ENCODE data around the gene CCDC117. TPM values are rescaled to one million over a fixed set of nuclear protein-coding genes. Genes with fewer than 3 reads are reported as not detected.
"Not testable (repeated sequence)": the region's sequence is repeated elsewhere in the genome, so short reads cannot be mapped to it uniquely, and the experiment has no call there.

CCDC117 gene
- total and polyA plus RNA-seq, 2 donors (not counting 1 experiment from before 2014, with no cell fraction given), result 12.4 to 16.7 TPM

GRCh38 chr22:28761449-28761755, 11.1 kb upstream of the CCDC117 start:
- TF ChIP-seq, protein P1, sequence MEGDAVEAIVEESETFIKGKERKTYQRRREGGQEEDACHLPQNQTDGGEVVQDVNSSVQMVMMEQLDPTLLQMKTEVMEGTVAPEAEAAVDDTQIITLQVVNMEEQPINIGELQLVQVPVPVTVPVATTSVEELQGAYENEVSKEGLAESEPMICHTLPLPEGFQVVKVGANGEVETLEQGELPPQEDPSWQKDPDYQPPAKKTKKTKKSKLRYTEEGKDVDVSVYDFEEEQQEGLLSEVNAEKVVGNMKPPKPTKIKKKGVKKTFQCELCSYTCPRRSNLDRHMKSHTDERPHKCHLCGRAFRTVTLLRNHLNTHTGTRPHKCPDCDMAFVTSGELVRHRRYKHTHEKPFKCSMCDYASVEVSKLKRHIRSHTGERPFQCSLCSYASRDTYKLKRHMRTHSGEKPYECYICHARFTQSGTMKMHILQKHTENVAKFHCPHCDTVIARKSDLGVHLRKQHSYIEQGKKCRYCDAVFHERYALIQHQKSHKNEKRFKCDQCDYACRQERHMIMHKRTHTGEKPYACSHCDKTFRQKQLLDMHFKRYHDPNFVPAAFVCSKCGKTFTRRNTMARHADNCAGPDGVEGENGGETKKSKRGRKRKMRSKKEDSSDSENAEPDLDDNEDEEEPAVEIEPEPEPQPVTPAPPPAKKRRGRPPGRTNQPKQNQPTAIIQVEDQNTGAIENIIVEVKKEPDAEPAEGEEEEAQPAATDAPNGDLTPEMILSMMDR (conservative IDR thresholded peaks at IDR 0.05 in 1 of 2, IDR thresholded peaks at IDR 0.05 in 1 of 2; ENCODE audit: low read depth in 1 of 2, low read length in 2 of 2), result no peak
- TF ChIP-seq EZH2 (IDR thresholded peaks at IDR 0.05; ENCODE audit: low read length, missing control alignments), result no peak
- Histone ChIP-seq H3K4me1 (ENCODE audit: control insufficient read depth, extremely low read depth, insufficient read depth, low read length) (no peaks in the 10 kb centered on the region), H3K27me3 (ENCODE audit: control insufficient read depth, insufficient read depth, low read length) (no peaks in the 10 kb centered on the region), H3K9me3 (ENCODE audit: control insufficient read depth, insufficient read depth, low read depth, low read length) (no peaks in the 10 kb centered on the region), H3K4me2 (ENCODE audit: extremely low read depth, insufficient read depth, low read length) (no peak overlapping the region), H3K27ac (ENCODE audit: insufficient read depth, low read length) (no peak overlapping the region), H3K36me3 (ENCODE audit: control insufficient read depth, insufficient read depth, low read length) (no peaks in the 10 kb centered on the region), H4K20me1 (ENCODE audit: control insufficient read depth, extremely low read depth, insufficient read depth, low read length) (no peaks in the 10 kb centered on the region), H2AFZ (ENCODE audit: low read length) (no peak overlapping the region), H3K4me3 (replicated peaks in 1 of 4; ENCODE audit: control extremely low read depth in 1 of 4, insufficient read depth in 1 of 4, low read depth in 3 of 4, low read length in 4 of 4) (no peak overlapping the region), H3K79me2 (ENCODE audit: control insufficient read depth, insufficient read depth, low read length) (no peaks in the 10 kb centered on the region), H3K9ac (ENCODE audit: insufficient read depth, low read length) (no peak overlapping the region)
- no peak for DNase-seq (ENCODE audit: low read depth in 2 of 2)

- H3K36me3 ChIP-seq (ENCODE audit: control insufficient read depth, insufficient read depth, low read length); H3K79me2 ChIP-seq (ENCODE audit: control insufficient read depth, insufficient read depth, low read length); H4K20me1 ChIP-seq (ENCODE audit: control insufficient read depth, extremely low read depth, insufficient read depth, low read length); H3K4me1 ChIP-seq (ENCODE audit: control insufficient read depth, extremely low read depth, insufficient read depth, low read length); H3K4me3 ChIP-seq (replicated peaks in 1 of 4; ENCODE audit: control extremely low read depth in 1 of 4, insufficient read depth in 1 of 4, low read depth in 3 of 4, low read length in 4 of 4); H3K27me3 ChIP-seq (ENCODE audit: control insufficient read depth, insufficient read depth, low read length); H3K9ac ChIP-seq (ENCODE audit: insufficient read depth, low read length); H3K27ac ChIP-seq (ENCODE audit: insufficient read depth, low read length); H3K4me2 ChIP-seq (ENCODE audit: extremely low read depth, insufficient read depth, low read length); H3K9me3 ChIP-seq (ENCODE audit: control insufficient read depth, insufficient read depth, low read depth, low read length); H2AFZ ChIP-seq (ENCODE audit: low read length); DNase-seq (ENCODE audit: low read depth in 2 of 2): not testable (repeated sequence)
Observed at GRCh38 chr22:28762000-28762399, 10.5 kb upstream of the CCDC117 start.

DNA sequence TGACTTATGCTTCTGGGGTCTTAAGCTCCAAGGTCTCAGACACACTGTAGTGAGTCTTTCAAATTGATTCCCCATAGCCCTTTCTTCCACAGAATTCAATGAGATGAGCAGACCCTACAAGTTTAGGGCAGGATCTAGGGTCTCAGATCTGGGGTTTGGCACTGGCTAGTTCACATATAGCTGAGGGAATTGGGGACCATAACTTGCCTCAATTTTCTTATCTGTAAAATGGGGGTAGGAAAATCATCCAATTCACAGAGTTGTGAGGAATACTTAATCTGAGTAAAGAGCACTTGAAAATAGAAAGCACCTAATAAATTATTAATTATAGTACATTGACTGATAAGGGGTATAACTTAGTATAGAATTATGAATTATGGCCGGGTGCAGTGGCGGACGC, 5.9 kb upstream of the CCDC117 start:
- H3K36me3 ChIP-seq (ENCODE audit: control insufficient read depth, insufficient read depth, low read length), result no peaks in the 10 kb centered on the region
- no peak overlapping the region for H3K27ac ChIP-seq (ENCODE audit: insufficient read depth, low read length)
- no peak for DNase-seq (ENCODE audit: low read depth in 2 of 2)
- no peak overlapping the region for H3K9ac ChIP-seq (ENCODE audit: insufficient read depth, low read length)
- H3K9me3 ChIP-seq (ENCODE audit: control insufficient read depth, insufficient read depth, low read depth, low read length), result no peaks in the 10 kb centered on the region
- no peaks in the 10 kb centered on the region for H3K4me1 ChIP-seq (ENCODE audit: control insufficient read depth, extremely low read depth, insufficient read depth, low read length)
- TF ChIP-seq, protein P1 (conservative IDR thresholded peaks at IDR 0.05 in 1 of 2, IDR thresholded peaks at IDR 0.05 in 1 of 2; ENCODE audit: low read depth in 1 of 2, low read length in 2 of 2), result no peak
- TF ChIP-seq EZH2 (IDR thresholded peaks at IDR 0.05; ENCODE audit: low read length, missing control alignments), result no peak
- no peak overlapping the region for H3K4me2 ChIP-seq (ENCODE audit: extremely low read depth, insufficient read depth, low read length)
- no peak overlapping the region for H3K4me3 ChIP-seq (replicated peaks in 1 of 4; ENCODE audit: control extremely low read depth in 1 of 4, insufficient read depth in 1 of 4, low read depth in 3 of 4, low read length in 4 of 4)
- H3K27me3 ChIP-seq (ENCODE audit: control insufficient read depth, insufficient read depth, low read length), result no peaks in the 10 kb centered on the region
- H3K79me2 ChIP-seq (ENCODE audit: control insufficient read depth, insufficient read depth, low read length), result no peaks in the 10 kb centered on the region
- no peak overlapping the region for H2AFZ ChIP-seq (ENCODE audit: low read length)
- H4K20me1 ChIP-seq (ENCODE audit: control insufficient read depth, extremely low read depth, insufficient read depth, low read length), result no peaks in the 10 kb centered on the region
